ENCODE data around the gene NBEAL1. TPM values are rescaled to one million over a fixed set of nuclear protein-coding genes. Genes with fewer than 3 reads are reported as not detected.
"Not testable (repeated sequence)": the region's sequence is repeated elsewhere in the genome, so short reads cannot be mapped to it uniquely, and the experiment has no call there.

NBEAL1 gene
- polyA plus RNA-seq, 1 experiment: 11.7 TPM

GRCh38 chr2:203062126-203062525 lies 47.5 kb downstream of the NBEAL1 start:
- no peak for TF ChIP-seq CTCF (IDR thresholded peaks at IDR 0.05; ENCODE audit: low read depth, low read length)
- Histone ChIP-seq H3K9me3 (ENCODE audit: control insufficient read depth, insufficient read depth, low read length) (peaks cover 6% of the 10 kb centered on the region), H3K27me3 (ENCODE audit: control insufficient read depth, insufficient read depth, low read length) (no peaks in the 10 kb centered on the region), H3K4me3 (ENCODE audit: low read depth, low read length) (no peak overlapping the region), H3K27ac (ENCODE audit: low read depth, low read length) (no peak overlapping the region)
- DNase-seq (ENCODE audit: low read depth, low spot score): no peak
- CTCF ChIA-PET: interaction anchor here (1.1 kb wide), 1 partner anchor 473 kb away, joined by 4 read pairs; no protein-coding TSS in a partner anchor
- POLR2A ChIA-PET: no interaction called here

GRCh38 chr2:203066519-203067091 lies 51.9 kb downstream of the NBEAL1 start:
- DNase-seq (ENCODE audit: low read depth, low spot score); H3K9me3 ChIP-seq (ENCODE audit: control insufficient read depth, insufficient read depth, low read length); H3K27ac ChIP-seq (ENCODE audit: low read depth, low read length); POLR2A ChIA-PET; H3K4me3 ChIP-seq (ENCODE audit: low read depth, low read length); H3K27me3 ChIP-seq (ENCODE audit: control insufficient read depth, insufficient read depth, low read length): not testable (repeated sequence)
- CTCF ChIA-PET: interaction anchor here (0.6 kb wide), 1 partner anchor 518 kb away, joined by 3 read pairs; no protein-coding TSS in a partner anchor

DNA sequence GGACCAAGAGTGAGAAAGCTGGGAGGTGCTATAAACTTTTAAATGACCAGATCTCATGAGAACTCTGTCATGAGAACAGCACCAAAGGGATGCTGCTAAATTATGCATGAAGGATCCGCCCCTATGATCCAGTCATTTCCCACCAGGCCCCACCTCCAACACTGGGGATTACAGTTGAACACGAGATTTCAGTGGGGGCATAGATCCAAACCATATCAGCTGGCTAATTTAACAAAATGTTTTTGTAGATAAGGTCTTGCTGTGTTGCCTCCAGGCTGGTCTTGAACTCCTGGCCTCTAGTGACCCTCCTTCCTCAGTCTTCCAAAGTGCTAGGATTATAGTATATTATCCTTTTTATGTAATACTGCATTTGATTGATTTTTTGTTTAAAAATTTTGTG lies 56.0 kb downstream of the NBEAL1 start:
- no peak for DNase-seq (ENCODE audit: low read depth, low spot score)
- POLR2A ChIA-PET: no interaction called here
- H3K27me3 ChIP-seq (ENCODE audit: control insufficient read depth, insufficient read depth, low read length): no peaks in the 10 kb centered on the region
- peaks cover 6% of the 10 kb centered on the region for H3K9me3 ChIP-seq (ENCODE audit: control insufficient read depth, insufficient read depth, low read length)
- H3K4me3 ChIP-seq (ENCODE audit: low read depth, low read length): no peak overlapping the region
- CTCF ChIA-PET: no interaction called here
- no peak overlapping the region for H3K27ac ChIP-seq (ENCODE audit: low read depth, low read length)
- TF ChIP-seq CTCF (IDR thresholded peaks at IDR 0.05; ENCODE audit: low read depth, low read length): no peak

GRCh38 chr2:203071148-203071547 lies 56.5 kb downstream of the NBEAL1 start:
- H3K27ac ChIP-seq (ENCODE audit: low read depth, low read length): no peak overlapping the region
- H3K9me3 ChIP-seq (ENCODE audit: control insufficient read depth, insufficient read depth, low read length): peaks cover 6% of the 10 kb centered on the region
- H3K27me3 ChIP-seq (ENCODE audit: control insufficient read depth, insufficient read depth, low read length): no peaks in the 10 kb centered on the region
- ChIA-PET CTCF (no interaction called here), POLR2A (no interaction called here)
- TF ChIP-seq CTCF (IDR thresholded peaks at IDR 0.05; ENCODE audit: low read depth, low read length): no peak
- H3K4me3 ChIP-seq (ENCODE audit: low read depth, low read length): no peak overlapping the region
- no peak for DNase-seq (ENCODE audit: low read depth, low spot score)

- Histone ChIP-seq H3K27ac (ENCODE audit: low read depth, low read length) (no peak overlapping the region), H3K9me3 (ENCODE audit: control insufficient read depth, insufficient read depth, low read length) (no peaks in the 10 kb centered on the region), H3K27me3 (ENCODE audit: control insufficient read depth, insufficient read depth, low read length) (no peaks in the 10 kb centered on the region), H3K4me3 (ENCODE audit: low read depth, low read length) (no peak overlapping the region)
- DNase-seq (ENCODE audit: low read depth, low spot score): no peak
- ChIA-PET POLR2A (no interaction called here), CTCF (no interaction called here)
- TF ChIP-seq CTCF (IDR thresholded peaks at IDR 0.05; ENCODE audit: low read depth, low read length): no peak
These were observed 57.7 kb downstream of the NBEAL1 start for GRCh38 chr2:203072371-203072770.

DNA sequence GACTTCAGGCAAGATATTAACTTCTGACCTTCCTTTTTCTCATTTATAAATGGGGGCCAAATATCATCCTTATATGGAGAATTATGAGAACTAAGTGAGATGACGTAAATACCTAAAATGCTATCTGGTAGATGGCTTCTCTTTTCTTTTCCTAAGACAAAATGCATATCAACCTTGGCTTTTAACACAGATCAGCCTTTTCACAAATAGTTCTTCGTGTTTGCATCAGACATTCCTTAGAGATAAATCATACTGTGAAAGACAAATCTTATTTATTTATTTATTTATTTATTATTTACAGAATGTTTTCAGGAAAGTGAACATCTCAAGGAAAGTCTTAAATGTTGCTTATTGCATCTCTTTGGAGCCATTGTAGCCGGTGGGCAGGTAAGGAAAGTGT lies 62.8 kb downstream of the NBEAL1 start:
- DNase-seq (ENCODE audit: low read depth, low spot score): no peak
- H3K4me3 ChIP-seq (ENCODE audit: low read depth, low read length): no peak overlapping the region
- no peak overlapping the region for H3K27ac ChIP-seq (ENCODE audit: low read depth, low read length)
- no peak for TF ChIP-seq CTCF (IDR thresholded peaks at IDR 0.05; ENCODE audit: low read depth, low read length)
- no peaks in the 10 kb centered on the region for H3K27me3 ChIP-seq (ENCODE audit: control insufficient read depth, insufficient read depth, low read length)
- POLR2A ChIA-PET: no interaction called here
- H3K9me3 ChIP-seq (ENCODE audit: control insufficient read depth, insufficient read depth, low read length): no peaks in the 10 kb centered on the region
- CTCF ChIA-PET: no interaction called here

Data from AG04450 (cell line).